GM13976 (cell line): ENCODE data around the gene TIMM13.

Experiments
- DNase-seq: peaks from one replicate; pipeline ENCODE4 v3.0.0; 2012; ENCODE audit warnings: low spot score
- in situ Hi-C: fragments of 300-500 bp; cut with MboI; formaldehyde crosslinking; loops from one replicate; pipeline ENCODE4 v1.12.0; 2022; ENCODE audit warnings: low sequenced_read_pairs, mixed read lengths, inconsistent platforms; ENCODE audit not compliant: unreplicated experiment
- TF ChIP-seq, protein P1 (sequence below): IDR thresholded peaks from 2 replicates; pipeline ENCODE4 v1.5.1; 2012; ENCODE audit warnings: borderline replicate concordance, mild to moderate bottlenecking; ENCODE audit not compliant: insufficient read depth; ENCODE audit errors: extremely low read depth, missing control alignments, control extremely low read depth

The TIMM13 gene

DNA sequence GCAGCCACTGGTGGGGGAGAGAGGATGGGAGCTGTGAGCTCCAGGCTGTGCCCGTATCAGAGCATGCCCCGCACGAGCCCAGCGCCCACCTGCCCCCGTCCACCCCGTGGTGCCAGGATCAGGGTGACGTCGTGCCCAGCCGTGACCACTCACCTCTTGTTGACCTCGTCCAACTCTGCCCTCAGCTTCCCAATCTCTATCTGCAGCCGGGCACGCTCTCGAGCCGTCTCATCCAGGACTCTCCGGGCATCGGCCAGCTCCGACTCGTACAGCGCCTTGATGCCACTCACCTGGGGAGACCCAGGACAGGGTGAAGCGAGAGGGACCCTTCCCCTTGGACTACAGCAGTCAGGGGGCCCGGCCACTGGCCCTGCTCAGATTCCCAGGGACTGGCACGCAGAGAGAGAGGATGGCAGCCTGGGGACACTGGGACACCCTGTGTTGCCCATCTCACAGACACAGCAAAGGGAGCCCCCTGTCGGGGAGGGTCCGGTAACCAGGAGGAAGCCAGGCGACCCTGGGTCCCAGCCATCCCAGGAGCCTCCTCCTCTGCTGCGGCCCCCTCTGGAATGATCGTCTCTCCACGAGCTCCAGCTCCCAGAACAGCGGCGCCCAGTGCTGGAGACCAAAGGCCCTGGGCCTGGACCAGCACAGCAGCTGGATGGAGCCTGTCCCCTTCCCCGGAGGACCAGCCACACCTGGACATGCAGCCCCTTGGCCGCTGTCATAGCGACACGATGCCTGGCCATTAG is 17.0 kb upstream of the TIMM13 start:
- DNase-seq, result no peak
- TF ChIP-seq, protein P1, sequence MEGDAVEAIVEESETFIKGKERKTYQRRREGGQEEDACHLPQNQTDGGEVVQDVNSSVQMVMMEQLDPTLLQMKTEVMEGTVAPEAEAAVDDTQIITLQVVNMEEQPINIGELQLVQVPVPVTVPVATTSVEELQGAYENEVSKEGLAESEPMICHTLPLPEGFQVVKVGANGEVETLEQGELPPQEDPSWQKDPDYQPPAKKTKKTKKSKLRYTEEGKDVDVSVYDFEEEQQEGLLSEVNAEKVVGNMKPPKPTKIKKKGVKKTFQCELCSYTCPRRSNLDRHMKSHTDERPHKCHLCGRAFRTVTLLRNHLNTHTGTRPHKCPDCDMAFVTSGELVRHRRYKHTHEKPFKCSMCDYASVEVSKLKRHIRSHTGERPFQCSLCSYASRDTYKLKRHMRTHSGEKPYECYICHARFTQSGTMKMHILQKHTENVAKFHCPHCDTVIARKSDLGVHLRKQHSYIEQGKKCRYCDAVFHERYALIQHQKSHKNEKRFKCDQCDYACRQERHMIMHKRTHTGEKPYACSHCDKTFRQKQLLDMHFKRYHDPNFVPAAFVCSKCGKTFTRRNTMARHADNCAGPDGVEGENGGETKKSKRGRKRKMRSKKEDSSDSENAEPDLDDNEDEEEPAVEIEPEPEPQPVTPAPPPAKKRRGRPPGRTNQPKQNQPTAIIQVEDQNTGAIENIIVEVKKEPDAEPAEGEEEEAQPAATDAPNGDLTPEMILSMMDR, result no peak
- in situ Hi-C loops, result no loop called here

DNA sequence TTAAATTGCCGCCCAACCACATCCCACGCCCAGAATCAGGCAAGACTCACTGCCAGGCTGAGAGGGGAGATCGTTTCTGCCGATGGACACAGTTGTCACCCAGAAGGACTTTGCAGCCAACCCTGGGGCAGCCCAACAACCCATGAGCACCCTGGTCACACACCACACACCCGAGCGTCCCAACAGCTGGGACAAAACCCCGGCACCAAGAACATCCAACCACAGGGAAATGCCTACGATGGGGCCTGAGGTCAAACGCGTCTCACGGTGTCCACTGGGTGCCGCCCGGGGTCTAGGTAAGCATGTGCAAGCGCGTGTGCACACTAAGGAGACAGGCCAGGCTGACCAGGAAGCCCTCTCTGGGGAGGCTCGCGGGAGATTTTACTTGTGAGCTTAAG is 16.4 kb upstream of the TIMM13 start:
- in situ Hi-C loops, result no loop called here
- TF ChIP-seq, protein P1, result no peak
- DNase-seq, result no peak

DNA sequence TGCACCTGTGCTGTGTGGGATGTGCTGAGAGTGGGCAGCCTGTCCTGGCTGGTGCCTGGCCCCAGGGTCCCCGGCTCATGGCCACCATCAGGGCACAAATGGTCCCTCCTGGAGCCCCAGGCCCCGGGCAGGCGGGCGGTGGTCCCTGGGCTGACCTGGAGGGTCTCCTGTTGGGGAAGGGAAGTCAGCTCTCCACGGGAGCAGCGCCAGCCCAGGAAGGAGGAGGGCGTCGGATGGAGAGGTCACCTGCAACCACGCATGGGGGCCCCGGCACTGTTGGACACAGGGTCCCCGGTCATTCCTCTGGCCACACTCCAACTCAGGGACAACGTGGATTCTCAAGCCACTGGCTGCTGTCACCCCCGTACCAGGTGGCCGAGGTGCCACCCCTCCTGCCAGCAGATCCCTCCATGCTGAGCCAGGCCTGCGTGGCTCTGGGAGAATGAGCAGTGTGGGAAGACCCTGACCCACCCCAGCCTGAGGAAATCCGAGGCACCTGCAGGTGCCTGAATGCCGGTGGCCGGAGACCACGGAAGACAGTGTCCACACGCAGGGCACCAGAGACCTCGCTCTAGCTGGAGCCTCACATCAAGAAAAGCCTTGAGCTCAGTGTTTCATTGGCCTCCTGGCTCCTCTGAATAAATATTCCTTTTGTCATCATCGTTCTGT is 15.9 kb upstream of the TIMM13 start:
- DNase-seq, result no peak
- in situ Hi-C loops, result no loop called here
- TF ChIP-seq, protein P1, result no peak

DNA sequence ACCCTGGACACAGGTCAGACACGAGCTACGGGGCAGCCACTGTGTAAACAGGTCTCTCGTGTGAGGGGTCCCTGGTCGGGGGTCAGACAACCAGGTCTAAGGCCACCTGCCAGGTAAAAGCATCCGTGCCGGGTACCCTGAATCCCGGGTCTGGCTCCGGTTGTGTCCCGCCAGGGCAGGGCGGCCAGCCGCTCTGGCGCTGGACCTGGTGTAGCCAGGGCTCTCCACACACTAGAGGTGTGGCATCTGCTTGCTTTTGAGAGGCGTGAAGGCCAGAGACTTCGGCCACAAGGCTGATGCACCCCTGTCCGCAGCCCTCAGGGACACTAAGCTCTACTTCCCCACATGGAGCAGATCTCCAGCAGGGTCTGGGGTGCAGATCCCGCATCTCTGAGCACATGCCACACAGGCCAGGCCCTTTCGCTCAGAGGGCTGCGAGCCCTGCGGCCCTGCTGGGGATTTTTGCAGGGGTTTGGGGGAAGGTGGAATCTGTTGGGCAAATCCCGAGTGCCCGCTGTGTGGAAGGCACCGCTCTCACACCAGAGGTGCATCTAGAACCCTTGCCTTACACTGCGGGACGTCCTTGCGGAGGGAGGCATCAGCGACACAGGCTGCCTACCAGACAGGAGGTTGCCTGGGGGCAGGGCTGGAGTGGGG is 13.8 kb upstream of the TIMM13 start:
- in situ Hi-C loops, result no loop called here
- TF ChIP-seq, protein P1, result no peak
- DNase-seq, result no peak

DNA sequence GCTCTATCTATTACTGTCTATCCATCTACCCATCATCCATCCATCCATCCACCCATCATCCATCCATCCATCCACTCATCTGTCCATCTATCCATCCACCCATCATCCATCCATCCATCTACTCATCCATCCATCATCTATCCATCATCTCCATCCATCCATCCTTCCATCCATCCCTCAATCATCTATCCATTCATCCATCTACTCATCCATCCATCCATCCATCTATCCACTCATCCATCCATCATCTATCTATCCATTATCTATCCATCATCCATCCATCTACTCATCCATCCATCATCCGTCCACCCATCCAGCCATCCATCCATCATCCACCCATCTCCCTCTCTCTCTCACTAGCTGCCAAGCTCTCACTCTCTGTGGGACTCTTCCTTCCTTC is 13.1 kb upstream of the TIMM13 start:
- no peak for DNase-seq
- in situ Hi-C loops, result no loop called here
- TF ChIP-seq, protein P1, result no peak

DNA sequence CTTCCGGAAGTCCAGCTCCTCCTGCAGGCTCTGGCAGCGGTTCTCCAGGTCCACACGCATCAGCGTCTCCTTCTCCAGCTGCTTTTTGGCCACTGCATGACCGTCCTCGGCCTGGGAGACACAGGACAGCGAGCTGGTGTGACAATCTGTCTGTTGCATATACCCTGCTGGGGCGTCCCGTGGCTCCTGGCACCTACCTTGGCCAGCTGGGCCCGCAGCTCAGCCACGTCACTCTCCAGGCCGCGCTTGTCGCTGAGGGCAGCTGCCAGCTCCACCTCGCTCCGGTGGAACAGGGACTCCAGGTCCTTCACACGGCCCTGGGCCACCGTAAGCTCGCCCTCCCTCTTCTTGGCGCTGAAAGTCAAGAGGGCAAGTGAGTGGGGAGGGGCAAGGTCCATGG is 10.8 kb upstream of the TIMM13 start:
- in situ Hi-C loops, result no loop called here
- TF ChIP-seq, protein P1, result no peak
- DNase-seq, result no peak
